ENCODE results near the gene CENPX. TPM values are rescaled to one million over a fixed set of nuclear protein-coding genes. Genes with fewer than 3 reads are reported as not detected.

Gene CENPX
- total and polyA plus RNA-seq, 2 of the 13 experiments (the other 11 are each of a cell fraction or from before 2014, with no cell fraction given), result 92.7 to 170 TPM

DNA sequence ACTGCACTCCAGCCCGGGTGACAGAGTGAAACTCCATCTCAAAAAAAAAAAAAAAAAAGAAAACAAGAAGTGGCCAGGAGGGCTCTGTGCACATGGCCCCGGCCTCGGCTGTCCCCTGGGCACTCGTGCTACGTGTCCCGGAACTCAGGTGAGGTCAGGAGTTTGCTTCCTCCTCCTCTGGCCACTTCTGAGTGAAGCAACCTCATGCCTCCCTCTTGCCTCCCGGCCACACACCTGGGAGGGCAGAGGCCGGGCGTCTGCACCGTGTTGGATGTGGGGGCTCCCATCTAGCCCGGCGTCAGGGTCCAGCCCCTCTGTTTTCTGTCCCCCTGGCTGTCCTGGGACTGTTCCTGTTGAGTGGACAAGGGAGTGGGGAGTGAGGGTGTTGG is 23.1 kb downstream of the CENPX start (continued):
- TF ChIP-seq REXO4 (CRISPR knock-in tag; IDR thresholded peaks at IDR 0.05; ENCODE audit: borderline replicate concordance) (no peak), FUBP1 (CRISPR knock-in tag; IDR thresholded peaks at IDR 0.05; ENCODE audit: borderline replicate concordance) (no peak), NFKB2 (CRISPR knock-in tag; IDR thresholded peaks at IDR 0.05; ENCODE audit: borderline replicate concordance) (peak; percentile 49; the same call in 1 of the 2 replicates), ZNF317 (CRISPR knock-in tag; IDR thresholded peaks at IDR 0.05) (peak; percentile 56; the same call in 1 of the 2 replicates), ZNF501 (CRISPR knock-in tag; IDR thresholded peaks at IDR 0.05) (no peak), HBP1 (CRISPR knock-in tag; IDR thresholded peaks at IDR 0.05; ENCODE audit: low read depth) (peak; percentile 28; the same call in 1 of the 2 replicates), ZBTB7A (CRISPR knock-in tag; IDR thresholded peaks at IDR 0.05) (no peak), CBFB (CRISPR knock-in tag; IDR thresholded peaks at IDR 0.05) (no peak), RNF2 (conservative IDR thresholded peaks at IDR 0.05; ENCODE audit: low read depth) (no peak), NR2F6 (IDR thresholded peaks at IDR 0.05) (no peak), NR2F6 (CRISPR knock-in tag; IDR thresholded peaks at IDR 0.05) (peak; percentile 52; the same call in 1 of the 2 replicates)
- TF ChIP-seq, protein P1, sequence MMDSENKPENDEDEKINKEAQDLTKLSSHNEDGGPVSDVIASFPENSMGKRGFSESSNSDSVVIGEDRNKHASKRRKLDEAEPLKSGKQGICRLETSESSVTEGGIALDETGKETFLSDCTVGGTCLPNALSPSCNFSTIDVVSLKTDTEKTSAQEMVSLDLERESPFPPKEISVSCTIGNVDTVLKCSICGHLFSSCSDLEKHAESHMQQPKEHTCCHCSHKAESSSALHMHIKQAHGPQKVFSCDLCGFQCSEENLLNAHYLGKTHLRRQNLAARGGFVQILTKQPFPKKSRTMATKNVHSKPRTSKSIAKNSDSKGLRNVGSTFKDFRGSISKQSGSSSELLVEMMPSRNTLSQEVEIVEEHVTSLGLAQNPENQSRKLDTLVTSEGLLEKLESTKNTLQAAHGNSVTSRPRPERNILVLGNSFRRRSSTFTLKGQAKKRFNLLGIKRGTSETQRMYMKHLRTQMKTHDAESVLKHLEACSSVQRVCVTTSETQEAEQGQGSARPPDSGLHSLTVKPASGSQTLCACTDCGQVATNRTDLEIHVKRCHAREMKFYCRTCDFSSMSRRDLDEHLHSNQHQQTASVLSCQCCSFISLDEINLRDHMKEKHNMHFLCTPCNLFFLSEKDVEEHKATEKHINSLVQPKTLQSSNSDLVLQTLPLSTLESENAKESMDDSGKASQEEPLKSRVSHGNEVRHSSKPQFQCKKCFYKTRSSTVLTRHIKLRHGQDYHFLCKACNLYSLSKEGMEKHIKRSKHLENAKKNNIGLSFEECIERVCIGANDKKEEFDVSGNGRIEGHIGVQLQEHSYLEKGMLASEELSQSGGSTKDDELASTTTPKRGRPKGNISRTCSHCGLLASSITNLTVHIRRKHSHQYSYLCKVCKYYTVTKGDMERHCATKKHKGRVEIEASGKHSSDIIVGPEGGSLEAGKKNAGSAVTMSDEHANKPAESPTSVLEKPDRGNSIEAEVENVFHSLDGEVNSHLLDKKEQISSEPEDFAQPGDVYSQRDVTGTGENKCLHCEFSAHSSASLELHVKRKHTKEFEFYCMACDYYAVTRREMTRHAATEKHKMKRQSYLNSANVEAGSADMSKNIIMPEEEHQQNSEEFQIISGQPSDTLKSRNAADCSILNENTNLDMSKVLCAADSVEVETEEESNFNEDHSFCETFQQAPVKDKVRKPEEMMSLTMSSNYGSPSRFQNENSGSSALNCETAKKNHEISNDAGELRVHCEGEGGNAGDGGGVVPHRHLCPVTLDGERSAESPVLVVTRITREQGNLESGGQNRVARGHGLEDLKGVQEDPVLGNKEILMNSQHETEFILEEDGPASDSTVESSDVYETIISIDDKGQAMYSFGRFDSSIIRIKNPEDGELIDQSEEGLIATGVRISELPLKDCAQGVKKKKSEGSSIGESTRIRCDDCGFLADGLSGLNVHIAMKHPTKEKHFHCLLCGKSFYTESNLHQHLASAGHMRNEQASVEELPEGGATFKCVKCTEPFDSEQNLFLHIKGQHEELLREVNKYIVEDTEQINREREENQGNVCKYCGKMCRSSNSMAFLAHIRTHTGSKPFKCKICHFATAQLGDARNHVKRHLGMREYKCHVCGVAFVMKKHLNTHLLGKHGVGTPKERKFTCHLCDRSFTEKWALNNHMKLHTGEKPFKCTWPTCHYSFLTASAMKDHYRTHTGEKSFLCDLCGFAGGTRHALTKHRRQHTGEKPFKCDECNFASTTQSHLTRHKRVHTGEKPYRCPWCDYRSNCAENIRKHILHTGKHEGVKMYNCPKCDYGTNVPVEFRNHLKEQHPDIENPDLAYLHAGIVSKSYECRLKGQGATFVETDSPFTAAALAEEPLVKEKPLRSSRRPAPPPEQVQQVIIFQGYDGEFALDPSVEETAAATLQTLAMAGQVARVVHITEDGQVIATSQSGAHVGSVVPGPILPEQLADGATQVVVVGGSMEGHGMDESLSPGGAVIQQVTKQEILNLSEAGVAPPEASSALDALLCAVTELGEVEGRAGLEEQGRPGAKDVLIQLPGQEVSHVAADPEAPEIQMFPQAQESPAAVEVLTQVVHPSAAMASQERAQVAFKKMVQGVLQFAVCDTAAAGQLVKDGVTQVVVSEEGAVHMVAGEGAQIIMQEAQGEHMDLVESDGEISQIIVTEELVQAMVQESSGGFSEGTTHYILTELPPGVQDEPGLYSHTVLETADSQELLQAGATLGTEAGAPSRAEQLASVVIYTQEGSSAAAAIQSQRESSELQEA (CRISPR knock-in tag; IDR thresholded peaks at IDR 0.05; ENCODE audit: not compliant biosample characterization), result no peak
- TF ChIP-seq, protein P2, sequence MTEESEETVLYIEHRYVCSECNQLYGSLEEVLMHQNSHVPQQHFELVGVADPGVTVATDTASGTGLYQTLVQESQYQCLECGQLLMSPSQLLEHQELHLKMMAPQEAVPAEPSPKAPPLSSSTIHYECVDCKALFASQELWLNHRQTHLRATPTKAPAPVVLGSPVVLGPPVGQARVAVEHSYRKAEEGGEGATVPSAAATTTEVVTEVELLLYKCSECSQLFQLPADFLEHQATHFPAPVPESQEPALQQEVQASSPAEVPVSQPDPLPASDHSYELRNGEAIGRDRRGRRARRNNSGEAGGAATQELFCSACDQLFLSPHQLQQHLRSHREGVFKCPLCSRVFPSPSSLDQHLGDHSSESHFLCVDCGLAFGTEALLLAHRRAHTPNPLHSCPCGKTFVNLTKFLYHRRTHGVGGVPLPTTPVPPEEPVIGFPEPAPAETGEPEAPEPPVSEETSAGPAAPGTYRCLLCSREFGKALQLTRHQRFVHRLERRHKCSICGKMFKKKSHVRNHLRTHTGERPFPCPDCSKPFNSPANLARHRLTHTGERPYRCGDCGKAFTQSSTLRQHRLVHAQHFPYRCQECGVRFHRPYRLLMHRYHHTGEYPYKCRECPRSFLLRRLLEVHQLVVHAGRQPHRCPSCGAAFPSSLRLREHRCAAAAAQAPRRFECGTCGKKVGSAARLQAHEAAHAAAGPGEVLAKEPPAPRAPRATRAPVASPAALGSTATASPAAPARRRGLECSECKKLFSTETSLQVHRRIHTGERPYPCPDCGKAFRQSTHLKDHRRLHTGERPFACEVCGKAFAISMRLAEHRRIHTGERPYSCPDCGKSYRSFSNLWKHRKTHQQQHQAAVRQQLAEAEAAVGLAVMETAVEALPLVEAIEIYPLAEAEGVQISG (CRISPR knock-in tag; IDR thresholded peaks at IDR 0.05), result 0 out of 2 replicates have a peak, but pooled peaks have one; percentile 14
- TF ChIP-seq, protein P3, sequence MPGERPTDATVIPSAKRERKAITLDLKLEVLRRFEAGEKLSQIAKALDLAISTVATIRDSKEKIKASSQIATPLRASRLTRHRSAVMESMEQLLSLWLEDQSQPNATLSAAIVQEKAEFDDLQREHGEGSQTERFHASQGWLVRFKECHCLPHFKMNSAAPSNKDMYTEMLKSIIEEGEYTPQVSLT (CRISPR knock-in tag; IDR thresholded peaks at IDR 0.05; ENCODE audit: borderline replicate concordance, low read depth), result no peak

Measured in HepG2 (cell line).